Breast epithelium (tissue), 4 donors: ENCODE results near the gene SYT1. TPM values are rescaled to one million over a fixed set of nuclear protein-coding genes. Genes with fewer than 3 reads are reported as not detected.

ENCODE experiments used
- DNase-seq, 2 donors: peaks; one replicate each; pipeline ENCODE4 v3.0.0-alpha.2; 2019; ENCODE audit warnings: low spot score in 2 of 2
- H3K27ac ChIP-seq, 2 donors: fragments of 200-600 bp; sonication (generic) in 1 of 2; one replicate each; pipeline ENCODE4 v1.5.1; 2016 to 2019; ENCODE audit warnings: mild to moderate bottlenecking in 1 of 2
- H3K27me3 ChIP-seq, 2 donors: fragments of 200-600 bp; sonication (generic) in 1 of 2; one replicate each; pipeline versions ENCODE4 v1.5.1 to v1.6.0; 2017 to 2019; ENCODE audit warnings: control low read depth in 1 of 2, mild to moderate bottlenecking in 1 of 2
- H3K36me3 ChIP-seq: fragments of 200-600 bp; one replicate; pipeline ENCODE4 v1.5.1; 2019
- H3K4me1 ChIP-seq, 2 donors: fragments of 200-600 bp; sonication (generic); one replicate each; pipeline ENCODE4 v1.5.1; 2016 to 2019; ENCODE audit warnings: control low read depth in 1 of 2
- H3K4me3 ChIP-seq, 3 donors: fragments of 200-600 bp; sonication (generic); 1 replicate in 2 of 3; 2 replicates in 1 of 3; pipeline ENCODE4 v1.5.1; 2016 to 2019; ENCODE audit warnings: mild to moderate bottlenecking in 3 of 3, moderate library complexity in 2 of 3
- H3K9me3 ChIP-seq, 2 donors: fragments of 200-600 bp; sonication (generic) in 1 of 2; one replicate each; pipeline ENCODE4 v1.5.1; 2016 to 2019; ENCODE audit warnings: control low read depth in 1 of 2
- POLR2A ChIP-seq: fragments of 450-650 bp; IDR thresholded peaks from one replicate; pipeline ENCODE4 v1.6.1; 2016; ENCODE audit warnings: antibody characterized with exemption, mild to moderate bottlenecking, moderate library complexity
- POLR2AphosphoS5 ChIP-seq, 3 donors: sonication (generic); formaldehyde crosslinking; IDR thresholded peaks; one replicate each; pipeline ENCODE4 v1.6.1; 2017; ENCODE audit warnings: antibody characterized with exemption in 3 of 3
- intact Hi-C: fragments of 100-400 bp; cut with DNase I; formaldehyde crosslinking; loops from one replicate; pipeline ENCODE4 v1.15.1; 2023; ENCODE audit warnings: low total_unique reads
- total RNA-seq, 3 donors: library from RNA; depleted of rRNA; stranded (reverse); fragments of >200 nt; gene quantifications; one replicate each; pipeline ENCODE4 v1.1.0, GENCODE V29; 2016
- TF ChIP-seq, protein P1 (sequence below), 3 donors: fragments of 450-650 bp; IDR thresholded peaks; one replicate each; pipeline ENCODE4 v1.5.1; 2016 to 2017; ENCODE audit warnings: antibody characterized with exemption in 3 of 3, mild to moderate bottlenecking in 3 of 3, moderate library complexity in 3 of 3

SYT1 gene
- total RNA-seq, 3 donors from 2014 or later, result 1.1 to 2.3 (median 1.6) TPM

DNA sequence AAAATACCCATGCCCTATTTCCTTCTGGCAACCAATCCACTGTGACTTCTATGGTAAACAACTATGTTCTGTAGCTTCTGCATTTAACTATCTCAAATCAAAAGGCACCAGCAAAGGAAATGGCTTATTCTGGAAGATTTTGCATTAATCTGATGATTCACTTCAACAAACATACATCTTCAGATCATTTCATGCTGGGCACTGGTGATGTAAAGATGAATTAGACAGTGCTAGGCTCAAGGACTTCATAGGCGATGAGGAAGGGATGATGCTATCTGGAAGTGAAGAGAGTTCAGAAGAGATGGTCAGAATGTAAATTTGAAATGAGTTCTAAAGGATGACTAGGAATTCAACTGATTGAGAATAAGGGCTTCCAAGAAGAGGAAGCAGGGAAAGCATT is 462.9 kb downstream of the SYT1 start:
- Histone ChIP-seq H3K36me3 (no peaks in the 10 kb centered on the region), H3K27me3 (no peaks in the 10 kb centered on the region), H3K4me1 (no peaks in the 10 kb centered on the region), H3K27ac (no peak overlapping the region), H3K4me3 (no peak overlapping the region), H3K9me3 (no peaks in the 10 kb centered on the region)
- intact Hi-C loops, result no loop called here
- TF ChIP-seq, protein P1, sequence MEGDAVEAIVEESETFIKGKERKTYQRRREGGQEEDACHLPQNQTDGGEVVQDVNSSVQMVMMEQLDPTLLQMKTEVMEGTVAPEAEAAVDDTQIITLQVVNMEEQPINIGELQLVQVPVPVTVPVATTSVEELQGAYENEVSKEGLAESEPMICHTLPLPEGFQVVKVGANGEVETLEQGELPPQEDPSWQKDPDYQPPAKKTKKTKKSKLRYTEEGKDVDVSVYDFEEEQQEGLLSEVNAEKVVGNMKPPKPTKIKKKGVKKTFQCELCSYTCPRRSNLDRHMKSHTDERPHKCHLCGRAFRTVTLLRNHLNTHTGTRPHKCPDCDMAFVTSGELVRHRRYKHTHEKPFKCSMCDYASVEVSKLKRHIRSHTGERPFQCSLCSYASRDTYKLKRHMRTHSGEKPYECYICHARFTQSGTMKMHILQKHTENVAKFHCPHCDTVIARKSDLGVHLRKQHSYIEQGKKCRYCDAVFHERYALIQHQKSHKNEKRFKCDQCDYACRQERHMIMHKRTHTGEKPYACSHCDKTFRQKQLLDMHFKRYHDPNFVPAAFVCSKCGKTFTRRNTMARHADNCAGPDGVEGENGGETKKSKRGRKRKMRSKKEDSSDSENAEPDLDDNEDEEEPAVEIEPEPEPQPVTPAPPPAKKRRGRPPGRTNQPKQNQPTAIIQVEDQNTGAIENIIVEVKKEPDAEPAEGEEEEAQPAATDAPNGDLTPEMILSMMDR (IDR thresholded peaks at IDR 0.05), result no peak
- TF ChIP-seq POLR2AphosphoS5 (IDR thresholded peaks at IDR 0.05), result no peak
- no peak for DNase-seq

DNA sequence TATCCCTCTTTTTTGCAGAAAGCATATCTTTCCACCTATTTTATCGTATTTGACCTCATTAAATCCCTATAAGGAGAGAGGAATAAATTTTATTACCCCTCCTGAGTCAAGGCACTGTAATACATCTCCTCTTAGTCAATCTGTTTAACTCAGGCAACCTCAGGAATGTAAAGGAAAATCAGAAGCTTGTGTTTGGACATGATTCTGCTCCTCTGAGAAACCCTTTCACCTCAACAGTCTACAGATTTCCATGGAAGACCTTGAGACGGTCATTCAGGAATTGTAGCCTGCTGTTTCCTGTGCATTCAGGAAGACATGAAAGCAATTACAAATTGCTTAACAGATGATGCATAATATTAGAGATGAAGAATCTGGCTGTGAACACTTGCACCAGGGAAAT is 465.4 kb downstream of the SYT1 start:
- H3K4me3 ChIP-seq, result no peak overlapping the region
- H3K27ac ChIP-seq, result no peak overlapping the region
- H3K36me3 ChIP-seq, result no peaks in the 10 kb centered on the region
- no peaks in the 10 kb centered on the region for H3K9me3 ChIP-seq
- intact Hi-C loops, result no loop called here
- H3K4me1 ChIP-seq, result no peaks in the 10 kb centered on the region
- TF ChIP-seq POLR2AphosphoS5 (IDR thresholded peaks at IDR 0.05), result no peak
- no peaks in the 10 kb centered on the region for H3K27me3 ChIP-seq
- no peak for DNase-seq

DNA sequence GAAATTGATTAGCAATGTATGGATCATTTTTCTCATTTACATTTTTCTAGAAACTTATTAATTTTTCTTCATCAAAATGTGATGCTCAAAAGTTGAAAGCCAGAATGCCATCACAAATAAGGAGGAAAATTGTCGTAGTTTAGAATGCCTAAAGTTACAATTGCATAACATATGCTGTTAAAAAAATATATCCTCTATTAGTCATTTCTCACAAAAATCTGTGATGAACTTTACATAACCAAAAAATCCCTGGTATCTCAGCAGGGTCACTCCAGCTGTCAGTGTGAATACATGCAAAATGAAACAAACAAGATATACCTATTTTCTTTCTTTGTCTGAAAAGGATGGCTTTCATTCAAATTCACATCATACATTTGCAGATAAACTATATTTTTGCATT is 467.3 kb downstream of the SYT1 start:
- Histone ChIP-seq H3K36me3 (no peaks in the 10 kb centered on the region), H3K4me1 (no peaks in the 10 kb centered on the region), H3K27me3 (no peaks in the 10 kb centered on the region), H3K9me3 (no peaks in the 10 kb centered on the region), H3K4me3 (no peak overlapping the region), H3K27ac (no peak overlapping the region)
- intact Hi-C loops, result no loop called here
- TF ChIP-seq, protein P1 (IDR thresholded peaks at IDR 0.05), result no peak
- TF ChIP-seq POLR2A, result no peak
- no peak for TF ChIP-seq POLR2AphosphoS5 (IDR thresholded peaks at IDR 0.05)
- no peak for DNase-seq

DNA sequence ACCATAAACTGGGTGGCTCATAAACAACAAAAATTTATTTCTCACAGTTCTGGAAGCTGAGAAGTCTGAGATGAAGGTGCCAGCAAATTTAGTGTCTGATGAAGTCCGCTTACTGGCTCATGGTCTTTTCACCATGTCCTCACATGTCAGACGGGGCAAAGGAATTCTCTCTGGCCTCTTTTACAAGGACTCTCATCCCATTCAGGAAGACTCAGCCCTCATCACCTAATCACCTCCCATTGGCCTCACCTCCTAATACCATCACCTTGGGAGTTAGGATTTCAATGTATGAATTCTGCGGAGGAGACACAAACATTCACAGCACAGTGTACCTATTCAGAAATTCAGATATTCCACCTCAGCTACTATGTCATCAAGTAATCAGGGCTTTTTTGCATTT is 468.6 kb downstream of the SYT1 start:
- Histone ChIP-seq H3K4me3 (no peak overlapping the region), H3K4me1 (no peaks in the 10 kb centered on the region), H3K9me3 (no peaks in the 10 kb centered on the region), H3K27ac (no peak overlapping the region), H3K36me3 (no peaks in the 10 kb centered on the region), H3K27me3 (no peaks in the 10 kb centered on the region)
- intact Hi-C loops, result no loop called here
- TF ChIP-seq POLR2A (no peak), POLR2AphosphoS5 (IDR thresholded peaks at IDR 0.05) (no peak)
- TF ChIP-seq, protein P1 (IDR thresholded peaks at IDR 0.05), result no peak
- DNase-seq, result no peak

DNA sequence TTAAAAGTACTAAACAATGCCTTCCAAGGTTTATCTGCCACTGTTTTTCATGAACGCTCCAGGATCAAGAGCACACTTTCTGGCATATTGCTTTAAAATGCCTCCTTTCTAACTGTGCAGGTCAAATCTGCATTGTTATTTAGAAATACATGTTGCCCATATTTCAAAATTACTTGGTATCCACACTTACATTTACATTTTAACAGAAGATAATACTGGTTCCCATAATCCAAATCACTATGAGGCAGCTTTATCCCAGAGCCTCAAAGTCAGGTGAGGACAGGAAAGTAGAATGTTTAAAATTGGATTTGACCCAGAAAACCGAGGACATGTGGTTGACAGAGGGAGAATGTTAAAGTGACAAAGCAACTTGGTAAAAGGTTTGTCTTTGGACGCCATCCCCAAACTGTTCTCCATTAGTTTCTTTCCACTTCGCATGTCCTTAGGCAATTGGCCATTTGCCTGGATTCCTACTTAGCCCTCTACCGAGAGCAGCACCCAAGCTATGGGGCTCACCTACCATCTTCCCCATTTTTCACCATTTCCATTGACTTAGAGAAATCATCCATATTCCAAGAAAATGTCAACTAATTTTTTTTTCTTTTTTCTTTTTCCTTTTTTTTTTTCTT is 473.2 kb downstream of the SYT1 start:
- intact Hi-C loops, result no loop called here
- Histone ChIP-seq H3K27ac (no peak overlapping the region), H3K27me3 (no peaks in the 10 kb centered on the region), H3K4me3 (no peak overlapping the region), H3K36me3 (no peaks in the 10 kb centered on the region), H3K4me1 (no peaks in the 10 kb centered on the region), H3K9me3 (no peaks in the 10 kb centered on the region)
- DNase-seq, result no peak
- TF ChIP-seq, protein P1 (IDR thresholded peaks at IDR 0.05), result no peak
- TF ChIP-seq POLR2AphosphoS5 (IDR thresholded peaks at IDR 0.05), result no peak
- no peak for TF ChIP-seq POLR2A
